LNCaP clone FGC (cell line): ENCODE results near the gene PTX4.
A peak's percentile ranks its signal among the peaks of the same experiment; 100 is the strongest.
"Not testable (repeated sequence)": the region's sequence is repeated elsewhere in the genome, so short reads cannot be mapped to it uniquely, and the experiment has no call there.

ENCODE experiments used
- DNase-seq: peaks from one replicate; pipeline ENCODE4 v3.0.0-alpha.2; 2011; ENCODE audit warnings: low read depth
- H3K4me3 ChIP-seq: 2 replicates; pipeline ENCODE4 v1.5.1; 2011; ENCODE audit warnings: mild to moderate bottlenecking, low read depth, low read length, control low read depth
- CTCF ChIP-seq: IDR thresholded peaks from 2 replicates; pipeline ENCODE4 v1.5.1; 2012; ENCODE audit warnings: mild to moderate bottlenecking; ENCODE audit not compliant: control insufficient read depth, insufficient read depth; ENCODE audit errors: extremely low read depth

Gene PTX4

GRCh38 chr16:1441391-1441829 lies 47.3 kb downstream of the PTX4 start:
- TF ChIP-seq CTCF = no peak
- no peak overlapping the region for H3K4me3 ChIP-seq
- no peak for DNase-seq

DNA sequence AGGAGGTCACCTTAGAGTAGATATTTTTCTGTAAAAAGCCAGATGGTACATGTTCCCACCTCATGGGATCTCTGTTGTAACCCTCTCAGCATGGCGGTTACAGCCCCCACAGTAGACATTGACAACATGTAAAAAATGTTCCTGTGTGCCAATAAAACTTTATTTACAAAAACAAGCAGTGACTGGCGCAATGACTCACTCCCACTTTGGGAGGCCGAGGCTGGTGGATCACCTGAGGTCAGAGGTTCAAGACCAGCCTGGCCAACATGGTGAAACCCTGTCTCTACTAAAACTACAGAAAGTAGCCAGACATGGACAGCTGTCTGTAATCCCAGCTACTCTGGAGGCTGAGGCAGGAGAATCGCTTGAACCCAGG lies 49.1 kb downstream of the PTX4 start:
- not testable (repeated sequence) for DNase-seq, H3K4me3 ChIP-seq

GRCh38 chr16:1439058-1439698 lies 49.6 kb downstream of the PTX4 start:
- H3K4me3 ChIP-seq = no peak overlapping the region
- DNase-seq = no peak
- no peak for TF ChIP-seq CTCF

- no peak overlapping the region for H3K4me3 ChIP-seq
- DNase-seq = no peak
- TF ChIP-seq CTCF = no peak
These were observed 50.3 kb downstream of the PTX4 start for GRCh38 chr16:1438229-1439057.

DNA sequence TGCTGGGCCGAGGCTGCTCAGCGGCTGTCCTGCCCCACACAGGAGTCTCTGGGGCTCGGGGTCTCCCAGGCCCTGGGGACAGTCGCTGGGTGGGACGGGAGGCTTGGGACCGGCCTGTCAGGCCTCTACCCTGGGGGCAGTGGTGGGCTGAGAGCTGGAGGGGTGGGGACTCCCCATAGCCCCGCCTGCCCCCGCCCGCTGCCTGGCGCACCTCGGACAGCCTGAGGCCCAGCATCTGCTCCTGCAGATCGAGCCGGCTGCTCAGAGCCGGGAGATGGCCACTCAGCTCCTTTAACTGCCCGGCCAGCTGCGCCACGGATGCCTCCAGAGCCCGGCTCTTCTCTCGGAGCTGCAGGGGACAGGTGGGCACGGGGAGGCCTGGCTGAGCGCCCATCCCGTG lies 51.1 kb downstream of the PTX4 start:
- no peak for TF ChIP-seq CTCF
- H3K4me3 ChIP-seq = no peak overlapping the region
- no peak for DNase-seq

DNA sequence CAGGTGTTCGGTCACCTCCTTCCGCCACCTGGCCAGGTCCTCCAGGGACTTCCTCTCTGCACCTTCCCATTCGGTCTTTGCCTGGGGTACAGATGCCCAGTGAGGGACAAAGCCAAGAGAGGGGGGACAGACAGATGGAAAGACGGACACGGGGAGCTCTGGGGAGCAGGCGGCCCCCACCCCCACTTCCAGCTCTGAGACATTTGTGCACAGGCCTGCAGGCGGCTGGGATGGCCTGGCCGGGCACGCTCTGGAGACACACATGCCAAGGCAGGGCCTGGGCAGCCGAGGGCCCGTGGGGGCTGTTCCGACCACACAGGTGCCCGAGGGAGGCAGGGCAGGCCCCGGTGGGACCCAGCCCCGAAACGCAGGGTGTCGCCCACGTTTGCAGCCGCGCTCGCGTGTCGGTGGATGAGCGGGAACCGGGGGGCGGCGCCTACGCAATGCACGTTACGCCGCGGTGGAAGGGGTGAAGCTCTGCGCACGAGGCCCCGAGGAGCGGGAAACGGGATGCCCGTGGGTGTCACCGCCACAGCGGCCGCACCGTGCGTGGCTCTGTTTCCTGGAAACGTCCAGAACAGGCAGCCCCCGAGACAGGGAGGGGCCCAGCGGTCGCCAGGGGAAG lies 51.9 kb downstream of the PTX4 start:
- DNase-seq = no peak
- no peak overlapping the region for H3K4me3 ChIP-seq
- no peak for TF ChIP-seq CTCF

GRCh38 chr16:1435921-1436697 lies 52.6 kb downstream of the PTX4 start:
- H3K4me3 ChIP-seq = no peak overlapping the region
- peak; percentile 13; the same call in 1 of the 2 replicates for TF ChIP-seq CTCF
- no peak for DNase-seq
